Effector memory CD8-positive, alpha-beta T cell (primary cell): Measurements from ENCODE around the gene PPM1H.
"Not testable (repeated sequence)": the region's sequence is repeated elsewhere in the genome, so short reads cannot be mapped to it uniquely, and the experiment has no call there.

Source experiments
- ATAC-seq: fragments of 150-1000 bp; cut with Tn5 transposase; replicated peaks from 2 replicates; pipeline ENCODE4 v1.10.0; 2021; ENCODE audit warnings: mild to moderate bottlenecking, moderate library complexity
- DNase-seq, 3 experiments: peaks; one replicate each; pipeline ENCODE4 v3.0.0; 2021
- H3K27ac Mint-ChIP-seq, 2 donors: one replicate each; pipeline ENCODE4 v1.8.0; 2022; ENCODE audit warnings: mild to moderate bottlenecking in 2 of 2, mixed read lengths in 2 of 2, moderate library complexity in 2 of 2
- H3K27me3 Mint-ChIP-seq, 2 donors: one replicate each; pipeline ENCODE4 v1.8.0; 2022; ENCODE audit warnings: mixed read lengths in 2 of 2
- H3K36me3 Mint-ChIP-seq: one replicate; pipeline ENCODE4 v1.8.0; 2022; ENCODE audit warnings: mild to moderate bottlenecking, moderate library complexity, mixed read lengths; ENCODE audit not compliant: insufficient read depth
- H3K4me1 Mint-ChIP-seq, 2 donors: one replicate each; pipeline ENCODE4 v1.8.0; 2022; ENCODE audit warnings: low read depth in 2 of 2, mixed read lengths in 2 of 2
- H3K4me3 Mint-ChIP-seq, 2 donors: one replicate each; pipeline ENCODE4 v1.8.0; 2022; ENCODE audit warnings: mild to moderate bottlenecking in 2 of 2, mixed read lengths in 2 of 2, moderate library complexity in 2 of 2
- H3K9me3 Mint-ChIP-seq, 2 donors: one replicate each; pipeline ENCODE4 v1.8.0; 2022; ENCODE audit warnings: mixed read lengths in 2 of 2

PPM1H gene

GRCh38 chr12:62817556-62818271 is 117.2 kb downstream of the PPM1H start:
- peaks cover 2 to 14% of the 10 kb centered on the region in 2 donors for H3K4me1 Mint-ChIP-seq
- peaks cover 52 to 56% of the 10 kb centered on the region in 2 donors for H3K27me3 Mint-ChIP-seq
- ATAC-seq (no peak), DNase-seq (no peak)
- no peak overlapping the region for H3K27ac Mint-ChIP-seq
- no peak overlapping the region for H3K4me3 Mint-ChIP-seq
- peaks cover 3% of the 10 kb centered on the region for H3K36me3 Mint-ChIP-seq
- no peaks in the 10 kb centered on the region for H3K9me3 Mint-ChIP-seq

GRCh38 chr12:62814243-62814642 is 120.7 kb downstream of the PPM1H start:
- no peak overlapping the region for H3K4me3 Mint-ChIP-seq
- H3K27me3 Mint-ChIP-seq: peaks cover 27 to 28% of the 10 kb centered on the region in 2 donors
- peaks cover 2 to 14% of the 10 kb centered on the region in 2 donors for H3K4me1 Mint-ChIP-seq
- H3K9me3 Mint-ChIP-seq: no peaks in the 10 kb centered on the region
- H3K36me3 Mint-ChIP-seq: no peaks in the 10 kb centered on the region
- DNase-seq: no peak
- no peak for ATAC-seq
- H3K27ac Mint-ChIP-seq: no peak overlapping the region

GRCh38 chr12:62813031-62813829 is 121.7 kb downstream of the PPM1H start:
- Mint-ChIP-seq H3K4me3 (no peak overlapping the region), H3K4me1 (peaks cover 2 to 14% of the 10 kb centered on the region in 2 donors), H3K27ac (no peak overlapping the region), H3K27me3 (peaks cover 22 to 23% of the 10 kb centered on the region in 2 donors), H3K9me3 (no peaks in the 10 kb centered on the region), H3K36me3 (no peaks in the 10 kb centered on the region)
- ATAC-seq (peak; percentile 40), DNase-seq (peak in 1 of 3 experiments; percentile 2)

- H3K9me3 Mint-ChIP-seq, ATAC-seq, H3K27ac Mint-ChIP-seq, H3K36me3 Mint-ChIP-seq, DNase-seq, H3K4me1 Mint-ChIP-seq, H3K4me3 Mint-ChIP-seq: not testable (repeated sequence)
- peaks cover 13 to 14% of the 10 kb centered on the region in 2 donors for H3K27me3 Mint-ChIP-seq
Observed at GRCh38 chr12:62811481-62811880, 123.5 kb downstream of the PPM1H start.

GRCh38 chr12:62808166-62808879 is 126.6 kb downstream of the PPM1H start:
- Mint-ChIP-seq H3K27me3 (no peaks in the 10 kb centered on the region), H3K36me3 (no peaks in the 10 kb centered on the region), H3K4me3 (no peak overlapping the region), H3K27ac (no peak overlapping the region), H3K9me3 (no peaks in the 10 kb centered on the region), H3K4me1 (peaks cover 2 to 5% of the 10 kb centered on the region in 2 donors)
- ATAC-seq (no peak), DNase-seq (no peak)

GRCh38 chr12:62806893-62807292 is 128.1 kb downstream of the PPM1H start:
- DNase-seq: no peak
- no peak for ATAC-seq
- no peaks in the 10 kb centered on the region for H3K9me3 Mint-ChIP-seq
- H3K4me3 Mint-ChIP-seq: no peak overlapping the region
- no peaks in the 10 kb centered on the region for H3K4me1 Mint-ChIP-seq
- H3K27me3 Mint-ChIP-seq: no peaks in the 10 kb centered on the region
- H3K27ac Mint-ChIP-seq: no peak overlapping the region
- no peaks in the 10 kb centered on the region for H3K36me3 Mint-ChIP-seq

GRCh38 chr12:62806244-62806836 is 128.6 kb downstream of the PPM1H start:
- DNase-seq (no peak), ATAC-seq (no peak)
- Mint-ChIP-seq H3K27me3 (no peaks in the 10 kb centered on the region), H3K4me1 (no peaks in the 10 kb centered on the region), H3K27ac (no peak overlapping the region), H3K36me3 (no peaks in the 10 kb centered on the region), H3K4me3 (no peak overlapping the region), H3K9me3 (no peaks in the 10 kb centered on the region)

GRCh38 chr12:62805517-62805916 is 129.4 kb downstream of the PPM1H start:
- Mint-ChIP-seq H3K4me1 (no peaks in the 10 kb centered on the region), H3K27ac (peak overlapping the region in 1 of 2 donors; percentile 59), H3K9me3 (no peaks in the 10 kb centered on the region), H3K27me3 (no peaks in the 10 kb centered on the region), H3K36me3 (no peaks in the 10 kb centered on the region), H3K4me3 (no peak overlapping the region)
- ATAC-seq (no peak), DNase-seq (no peak)

- ATAC-seq: no peak
- Mint-ChIP-seq H3K4me1 (no peaks in the 10 kb centered on the region), H3K9me3 (no peaks in the 10 kb centered on the region), H3K27ac (no peak overlapping the region), H3K27me3 (no peaks in the 10 kb centered on the region), H3K4me3 (no peak overlapping the region), H3K36me3 (no peaks in the 10 kb centered on the region)
- no peak for DNase-seq
Observed at GRCh38 chr12:62803756-62804155, 131.2 kb downstream of the PPM1H start.

- DNase-seq: no peak
- H3K27me3 Mint-ChIP-seq: no peaks in the 10 kb centered on the region
- H3K27ac Mint-ChIP-seq: no peak overlapping the region
- no peak for ATAC-seq
- no peaks in the 10 kb centered on the region for H3K4me1 Mint-ChIP-seq
- peaks cover 3% of the 10 kb centered on the region for H3K36me3 Mint-ChIP-seq
- H3K4me3 Mint-ChIP-seq: no peak overlapping the region
- no peaks in the 10 kb centered on the region for H3K9me3 Mint-ChIP-seq
Observed at GRCh38 chr12:62802984-62803383, 132.0 kb downstream of the PPM1H start.

- no peak for DNase-seq
- no peaks in the 10 kb centered on the region for H3K9me3 Mint-ChIP-seq
- H3K27ac Mint-ChIP-seq: no peak overlapping the region
- H3K27me3 Mint-ChIP-seq: peaks cover 0 to 1% of the 10 kb centered on the region in 2 donors
- peaks cover 3% of the 10 kb centered on the region for H3K36me3 Mint-ChIP-seq
- no peak for ATAC-seq
- H3K4me1 Mint-ChIP-seq: no peaks in the 10 kb centered on the region
- H3K4me3 Mint-ChIP-seq: no peak overlapping the region
Observed at GRCh38 chr12:62802321-62802720, 132.6 kb downstream of the PPM1H start.

GRCh38 chr12:62801796-62802195 is 133.2 kb downstream of the PPM1H start:
- Mint-ChIP-seq H3K4me1 (no peaks in the 10 kb centered on the region), H3K36me3 (peaks cover 3% of the 10 kb centered on the region), H3K27me3 (peaks cover 1 to 7% of the 10 kb centered on the region in 2 donors), H3K27ac (no peak overlapping the region), H3K4me3 (no peak overlapping the region), H3K9me3 (no peaks in the 10 kb centered on the region)
- DNase-seq (no peak), ATAC-seq (no peak)

- no peaks in the 10 kb centered on the region for H3K4me1 Mint-ChIP-seq
- H3K9me3 Mint-ChIP-seq: no peaks in the 10 kb centered on the region
- H3K4me3 Mint-ChIP-seq: no peak overlapping the region
- peaks cover 10 to 14% of the 10 kb centered on the region in 2 donors for H3K27me3 Mint-ChIP-seq
- H3K27ac Mint-ChIP-seq: no peak overlapping the region
- ATAC-seq (no peak), DNase-seq (no peak)
- peaks cover 3% of the 10 kb centered on the region for H3K36me3 Mint-ChIP-seq
Observed at GRCh38 chr12:62800707-62801400, 134.1 kb downstream of the PPM1H start.
